Chondrocyte (in vitro differentiated cells): ENCODE data around the gene NOXRED1. TPM values are rescaled to one million over a fixed set of nuclear protein-coding genes. Genes with fewer than 3 reads are reported as not detected.

ENCODE experiments used
- DNase-seq: peaks from one replicate; pipeline ENCODE4 v3.0.0; 2021; ENCODE audit warnings: mixed read lengths, low spot score
- H3K27ac Mint-ChIP-seq: one replicate; pipeline ENCODE4 v1.8.0; 2021; ENCODE audit warnings: mild to moderate bottlenecking, moderate library complexity, mixed read lengths; ENCODE audit not compliant: unreplicated experiment
- H3K27me3 Mint-ChIP-seq: 2 replicates; pipeline ENCODE4 v1.8.0; 2021; ENCODE audit warnings: low read depth, mixed read lengths
- H3K36me3 Mint-ChIP-seq: 2 replicates; pipeline ENCODE4 v1.8.0; 2021; ENCODE audit warnings: low read depth, mixed read lengths
- H3K4me1 Mint-ChIP-seq: 2 replicates; pipeline ENCODE4 v1.8.0; 2021; ENCODE audit warnings: low read depth, mild to moderate bottlenecking, mixed read lengths
- H3K4me3 Mint-ChIP-seq: one replicate; pipeline ENCODE4 v1.8.0; 2021; ENCODE audit warnings: mild to moderate bottlenecking, moderate library complexity, mixed read lengths; ENCODE audit not compliant: unreplicated experiment
- H3K9me3 Mint-ChIP-seq: 2 replicates; pipeline ENCODE4 v1.8.0; 2021; ENCODE audit warnings: low read depth, mixed read lengths
- long read RNA-seq: library from polyadenylated mRNA; stranded (forward); transcript quantifications from one replicate; pipeline ENCODE4 v2.0.0, GENCODE V29; 2021
- total RNA-seq: library from RNA; stranded (reverse); gene quantifications from 3 replicates; pipeline ENCODE4 v1.2.1, GENCODE V29; 2021
- TF ChIP-seq, protein P1 (sequence below): fragments of 200-600 bp; sonication (generic); IDR thresholded peaks from 2 replicates; pipeline ENCODE4 v1.5.0; 2021; ENCODE audit warnings: antibody characterized with exemption, mild to moderate bottlenecking, moderate library complexity

NOXRED1 gene, protein sequence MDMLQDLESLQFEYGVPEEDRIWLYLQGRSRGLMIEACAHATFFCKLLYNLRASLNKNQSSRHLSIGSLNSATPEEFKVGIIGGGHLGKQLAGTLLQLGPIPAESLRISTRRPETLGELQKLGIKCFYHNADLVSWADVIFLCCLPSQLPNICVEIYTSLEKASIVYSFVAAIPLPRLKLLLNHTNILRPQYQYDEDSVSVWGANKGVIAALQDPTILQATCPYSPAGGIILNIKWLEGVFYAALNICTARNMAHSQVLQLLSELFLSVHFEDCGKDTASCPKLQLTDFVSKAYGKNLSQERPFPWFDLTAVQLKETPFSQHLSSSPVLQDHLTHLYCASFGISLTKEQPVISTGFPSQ
- total RNA-seq, result 0.18 to 0.37 TPM (median 0.27 TPM) in 3 replicates
- long read RNA-seq, result 0 reads

DNA sequence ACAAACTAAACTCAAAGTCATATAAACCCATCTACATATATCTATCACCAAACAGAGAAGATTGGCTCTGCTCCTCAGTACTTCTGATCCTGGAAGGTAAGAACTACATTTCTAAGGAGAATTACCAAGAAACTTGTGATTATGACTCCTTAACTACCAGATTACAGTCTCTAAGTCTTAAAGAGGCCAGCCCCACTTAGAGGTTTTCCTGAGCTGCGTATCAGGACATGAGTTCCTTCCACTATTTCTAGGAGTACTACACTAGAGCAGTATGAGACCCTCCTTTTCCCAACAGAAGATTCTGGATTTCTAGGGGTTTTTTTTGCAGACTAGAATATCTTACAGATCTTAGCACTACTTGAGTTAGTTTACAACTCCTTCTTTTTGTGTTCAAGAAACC, at the start of gene NOXRED1:
Gene NOXRED1 (minus strand): TSS at position 101 of the 400 bp plus-strand sequence. CDS start 634 bp downstream, outside the sequence.
- Mint-ChIP-seq H3K36me3 (peaks cover 52% of the 10 kb centered on the region), H3K27me3 (no peaks in the 10 kb centered on the region), H3K9me3 (peaks cover 11% of the 10 kb centered on the region), H3K27ac (no peak within 1 kb of the TSS), H3K4me1 (peaks cover 3% of the 10 kb centered on the region), H3K4me3 (no peak within 1 kb of the TSS)
- TF ChIP-seq, protein P1, sequence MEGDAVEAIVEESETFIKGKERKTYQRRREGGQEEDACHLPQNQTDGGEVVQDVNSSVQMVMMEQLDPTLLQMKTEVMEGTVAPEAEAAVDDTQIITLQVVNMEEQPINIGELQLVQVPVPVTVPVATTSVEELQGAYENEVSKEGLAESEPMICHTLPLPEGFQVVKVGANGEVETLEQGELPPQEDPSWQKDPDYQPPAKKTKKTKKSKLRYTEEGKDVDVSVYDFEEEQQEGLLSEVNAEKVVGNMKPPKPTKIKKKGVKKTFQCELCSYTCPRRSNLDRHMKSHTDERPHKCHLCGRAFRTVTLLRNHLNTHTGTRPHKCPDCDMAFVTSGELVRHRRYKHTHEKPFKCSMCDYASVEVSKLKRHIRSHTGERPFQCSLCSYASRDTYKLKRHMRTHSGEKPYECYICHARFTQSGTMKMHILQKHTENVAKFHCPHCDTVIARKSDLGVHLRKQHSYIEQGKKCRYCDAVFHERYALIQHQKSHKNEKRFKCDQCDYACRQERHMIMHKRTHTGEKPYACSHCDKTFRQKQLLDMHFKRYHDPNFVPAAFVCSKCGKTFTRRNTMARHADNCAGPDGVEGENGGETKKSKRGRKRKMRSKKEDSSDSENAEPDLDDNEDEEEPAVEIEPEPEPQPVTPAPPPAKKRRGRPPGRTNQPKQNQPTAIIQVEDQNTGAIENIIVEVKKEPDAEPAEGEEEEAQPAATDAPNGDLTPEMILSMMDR, result no peak
- DNase-seq, result no peak

DNA sequence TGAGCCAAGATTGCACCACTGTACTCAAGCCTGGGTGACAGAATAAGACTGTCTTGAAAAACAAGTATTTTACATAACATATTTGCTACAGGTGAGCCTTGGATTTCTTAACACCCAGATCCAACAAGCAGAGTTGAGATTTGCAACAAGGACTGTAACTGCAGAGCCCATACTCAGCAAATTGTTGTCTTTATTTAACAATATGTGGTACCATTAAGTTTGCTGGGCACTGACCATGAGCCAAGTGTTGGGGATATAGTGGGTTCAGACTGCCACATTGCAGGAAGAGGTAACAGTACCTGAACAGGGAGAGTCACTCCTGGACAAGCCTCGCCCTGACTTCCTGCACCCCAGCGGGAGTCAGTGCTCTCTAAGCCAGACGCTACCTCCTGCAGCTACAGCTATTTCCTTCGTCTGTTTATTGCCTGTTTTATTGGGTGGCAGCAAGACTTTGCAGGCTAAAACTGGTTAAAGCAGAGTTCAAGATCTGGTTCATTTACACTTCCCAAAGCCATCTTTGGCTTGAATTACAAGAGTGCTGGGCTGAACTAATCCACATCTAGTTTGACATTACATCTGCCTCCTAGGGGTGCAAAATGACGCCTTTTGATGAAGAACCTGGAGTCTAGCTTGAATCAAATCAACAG, 47.0 kb upstream of the NOXRED1 start:
- Mint-ChIP-seq H3K27ac (no peak overlapping the region), H3K27me3 (no peaks in the 10 kb centered on the region), H3K4me1 (no peaks in the 10 kb centered on the region), H3K4me3 (no peak overlapping the region), H3K36me3 (peaks cover 28% of the 10 kb centered on the region), H3K9me3 (no peaks in the 10 kb centered on the region)
- DNase-seq, result no peak
- TF ChIP-seq, protein P1, result no peak

DNA sequence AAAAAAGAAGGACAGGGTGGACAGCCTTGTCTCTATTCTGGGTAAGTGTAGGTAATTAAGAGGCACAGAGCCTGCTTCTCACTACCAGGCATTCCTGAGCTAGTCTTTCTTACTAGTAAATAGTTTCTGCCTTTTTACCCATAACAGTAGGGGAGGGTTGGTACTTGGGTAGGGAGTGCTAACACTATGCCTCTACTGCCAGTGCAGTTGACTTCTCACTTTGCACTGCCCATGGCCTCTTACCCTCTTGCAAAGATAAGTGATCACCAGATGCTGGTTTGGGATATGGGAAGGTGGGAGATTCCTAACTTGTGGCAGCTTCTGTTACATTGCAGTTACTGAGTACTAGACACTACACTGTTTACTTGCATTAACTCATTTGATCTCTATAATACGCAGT, 46.2 kb upstream of the NOXRED1 start:
- no peak overlapping the region for H3K27ac Mint-ChIP-seq
- H3K4me3 Mint-ChIP-seq, result no peak overlapping the region
- peaks cover 31% of the 10 kb centered on the region for H3K36me3 Mint-ChIP-seq
- no peaks in the 10 kb centered on the region for H3K27me3 Mint-ChIP-seq
- no peaks in the 10 kb centered on the region for H3K9me3 Mint-ChIP-seq
- no peak for DNase-seq
- TF ChIP-seq, protein P1, result no peak
- no peaks in the 10 kb centered on the region for H3K4me1 Mint-ChIP-seq

DNA sequence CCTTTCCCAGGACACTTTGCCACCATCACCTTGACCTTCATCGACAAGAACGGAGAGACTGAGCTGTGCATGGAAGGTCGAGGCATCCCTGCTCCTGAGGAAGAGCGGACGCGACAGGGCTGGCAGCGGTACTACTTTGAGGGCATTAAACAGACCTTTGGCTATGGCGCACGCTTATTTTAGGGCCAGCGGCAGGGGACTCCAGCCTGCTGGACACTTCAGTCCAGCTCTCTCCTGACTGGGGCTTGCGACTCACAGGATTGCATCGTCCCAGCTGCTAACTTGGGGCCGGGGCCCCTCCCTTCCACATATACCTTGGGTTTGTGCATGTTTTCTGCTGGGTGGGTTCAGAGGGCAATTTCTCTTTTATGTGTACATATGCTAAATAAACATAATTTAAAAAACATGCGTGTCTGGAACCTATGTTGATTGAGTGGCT, 45.8 kb upstream of the NOXRED1 start:
- TF ChIP-seq, protein P1, result no peak
- Mint-ChIP-seq H3K4me1 (no peaks in the 10 kb centered on the region), H3K27ac (no peak overlapping the region), H3K9me3 (no peaks in the 10 kb centered on the region), H3K36me3 (peaks cover 31% of the 10 kb centered on the region), H3K27me3 (no peaks in the 10 kb centered on the region), H3K4me3 (no peak overlapping the region)
- DNase-seq, result no peak

DNA sequence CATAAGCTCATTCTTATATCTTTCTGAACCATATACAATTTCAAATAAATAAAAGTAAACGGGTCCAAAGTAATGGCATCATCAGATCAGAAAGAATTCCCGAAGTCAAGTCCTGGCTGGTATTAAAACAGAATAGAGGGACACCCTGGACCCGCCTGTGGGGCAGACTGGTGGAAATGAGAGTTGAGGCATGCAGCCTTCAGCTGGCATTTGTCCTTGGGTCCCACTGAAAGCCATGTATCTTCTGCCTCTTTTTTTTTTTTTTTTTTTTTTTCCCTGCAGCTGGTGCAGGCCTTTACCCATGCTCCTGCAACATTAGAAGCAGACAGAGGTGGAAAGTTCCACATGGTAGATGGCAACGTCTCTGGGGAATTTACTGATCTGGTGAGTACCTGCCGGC, 44.5 kb upstream of the NOXRED1 start:
- H3K36me3 Mint-ChIP-seq, result peaks cover 37% of the 10 kb centered on the region
- no peak for DNase-seq
- H3K4me1 Mint-ChIP-seq, result no peaks in the 10 kb centered on the region
- TF ChIP-seq, protein P1, result no peak
- H3K27ac Mint-ChIP-seq, result no peak overlapping the region
- no peak overlapping the region for H3K4me3 Mint-ChIP-seq
- H3K27me3 Mint-ChIP-seq, result no peaks in the 10 kb centered on the region
- no peaks in the 10 kb centered on the region for H3K9me3 Mint-ChIP-seq
